Esophagus muscularis mucosa (tissue), 3 donors: ENCODE measurements around the gene MPP3.

ENCODE experiments used
- CTCF ChIP-seq, 3 experiments: fragments of 200-600 bp in 2 of 3; fragments of 450-650 bp in 1 of 3; sonication (generic) in 2 of 3; IDR thresholded peaks; one replicate each; pipeline ENCODE4 v1.5.1; 2017 to 2019; ENCODE audit warnings: antibody characterized with exemption in 3 of 3, mild to moderate bottlenecking in 2 of 3, moderate library complexity in 1 of 3
- POLR2A ChIP-seq: fragments of 450-650 bp; IDR thresholded peaks from one replicate; pipeline ENCODE4 v1.6.1; 2017; ENCODE audit warnings: antibody characterized with exemption, moderate library complexity, mild to moderate bottlenecking, low read depth

- no peak for TF ChIP-seq POLR2A
- no peak for TF ChIP-seq CTCF (IDR thresholded peaks at IDR 0.05)
These were observed 10.0 kb upstream of the MPP3 start for GRCh38 chr17:43842975-43843325.
